Measurements from ENCODE around the gene TMEM243. TPM values are rescaled to one million over a fixed set of nuclear protein-coding genes. Genes with fewer than 3 reads are reported as not detected.
"Not testable (repeated sequence)": the region's sequence is repeated elsewhere in the genome, so short reads cannot be mapped to it uniquely, and the experiment has no call there.

TMEM243 gene
- total RNA-seq, 2 donors from 2014 or later = 41.4 to 85.5 TPM

DNA sequence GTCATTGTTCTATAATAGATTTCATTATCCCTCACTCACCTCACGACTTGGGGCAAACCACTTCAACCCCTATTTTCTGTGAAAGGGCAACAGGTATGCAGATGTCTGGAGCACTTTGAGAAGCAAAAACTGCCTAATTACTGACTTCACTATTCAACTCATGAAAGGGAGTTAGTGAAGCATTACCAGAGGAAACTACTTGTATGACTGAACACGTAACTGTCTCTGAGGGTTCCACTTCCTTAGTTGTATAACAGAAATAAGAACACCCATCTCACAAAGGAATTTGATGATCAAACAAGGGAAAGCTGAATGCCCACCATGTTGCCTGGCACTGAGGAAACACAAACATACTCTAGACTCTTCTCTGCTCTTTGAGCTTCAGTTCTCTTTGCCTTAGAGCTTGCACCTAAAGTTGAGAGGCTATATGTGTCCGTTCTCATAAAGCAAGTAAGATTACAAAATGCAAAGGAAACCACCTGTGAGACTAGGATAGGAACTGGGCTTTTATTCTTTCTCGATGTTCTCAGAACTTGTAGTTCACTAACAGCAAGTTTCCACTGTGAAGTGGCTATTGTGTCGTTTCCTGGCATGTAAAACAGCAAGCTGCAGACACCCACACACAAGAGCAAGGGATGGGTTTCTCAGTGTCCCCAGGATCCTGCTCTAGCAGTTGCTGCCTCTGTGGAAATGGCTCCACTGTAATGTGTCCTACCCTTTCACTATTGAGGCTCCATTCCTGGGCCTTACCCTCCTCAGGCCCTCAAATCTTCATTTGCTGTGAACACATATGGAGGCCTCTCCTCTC is 2.6 kb downstream of the TMEM243 start:
- ATAC-seq (peak; percentile 59 to 67), DNase-seq (ENCODE audit: low spot score in 2 of 2) (peak; percentile 54 to 66)
- peaks cover 33 to 49% of the 10 kb centered on the region in 2 donors for H3K36me3 Mint-ChIP-seq
- H3K9me3 Mint-ChIP-seq = no peaks in the 10 kb centered on the region
- H3K27ac Mint-ChIP-seq = peak overlapping the region; percentile 95 to 99

DNA sequence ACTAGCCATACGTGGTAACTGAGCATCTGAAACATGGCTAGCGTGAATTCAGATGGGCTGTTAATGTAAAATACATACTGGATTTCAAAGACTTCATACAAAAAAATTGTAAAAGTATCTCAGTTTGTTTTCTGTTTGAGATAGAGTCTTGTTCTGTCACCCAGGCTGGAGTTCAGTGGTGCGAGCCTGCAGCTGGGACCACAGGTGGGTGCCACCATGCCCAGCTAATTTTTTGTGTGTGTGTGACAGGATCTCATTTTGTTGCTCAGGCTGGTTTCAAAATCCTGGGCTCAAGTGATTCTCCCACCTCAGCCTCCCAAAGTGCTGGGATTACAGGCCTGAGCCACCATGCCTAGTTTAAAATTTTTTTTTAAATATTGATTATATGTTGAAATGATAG is 4.5 kb downstream of the TMEM243 start:
- ATAC-seq (no peak), DNase-seq (ENCODE audit: low spot score in 2 of 2) (no peak)
- Mint-ChIP-seq H3K9me3 (no peaks in the 10 kb centered on the region), H3K36me3 (peaks cover 32 to 66% of the 10 kb centered on the region in 2 donors), H3K27ac (peak overlapping the region in 1 of 2 donors; percentile 93)

DNA sequence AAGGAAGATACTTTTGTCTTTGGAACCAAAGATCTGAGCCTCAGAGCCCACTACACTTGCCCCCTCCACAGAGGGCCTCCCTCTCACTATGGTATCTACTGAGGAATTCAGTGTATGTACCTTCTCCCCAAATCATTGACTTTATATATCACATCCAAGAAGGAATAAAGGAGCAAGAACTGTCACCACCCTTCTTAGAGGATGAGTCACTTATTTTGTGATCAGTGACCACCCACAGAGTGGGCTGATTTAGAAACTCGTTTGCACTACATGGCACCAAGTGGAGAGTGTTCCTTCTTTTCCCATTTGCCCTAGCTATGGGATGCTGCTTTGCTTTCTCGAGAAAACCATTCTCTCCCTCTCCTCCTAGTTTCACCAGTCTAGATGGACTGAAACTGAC is 5.7 kb downstream of the TMEM243 start:
- H3K27ac Mint-ChIP-seq = peak overlapping the region; percentile 52 to 93
- peaks cover 0 to 7% of the 10 kb centered on the region in 2 donors for H3K9me3 Mint-ChIP-seq
- peaks cover 20 to 66% of the 10 kb centered on the region in 2 donors for H3K36me3 Mint-ChIP-seq
- ATAC-seq = no peak
- DNase-seq (ENCODE audit: low spot score in 2 of 2) = no peak

DNA sequence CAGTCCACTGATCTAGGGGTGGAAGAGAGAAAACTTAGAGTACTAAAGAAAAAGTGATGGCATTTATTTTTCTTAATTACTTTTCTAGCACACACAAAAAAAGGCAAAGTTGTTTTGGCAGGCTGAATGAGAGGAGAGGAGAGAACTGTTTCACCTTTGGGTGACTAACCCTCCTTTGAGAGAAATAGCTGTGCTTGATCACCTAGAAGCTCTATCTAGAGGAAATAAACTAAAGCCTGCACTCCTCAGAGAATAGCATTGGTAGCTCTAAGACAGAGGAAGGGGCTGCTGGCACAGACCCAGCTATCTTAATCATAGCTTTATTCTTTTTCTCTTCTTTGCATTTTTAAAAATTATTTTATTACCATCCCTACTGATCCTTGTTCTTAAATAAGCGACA is 6.3 kb downstream of the TMEM243 start:
- peaks cover 0 to 13% of the 10 kb centered on the region in 2 donors for H3K9me3 Mint-ChIP-seq
- ATAC-seq (no peak), DNase-seq (ENCODE audit: low spot score in 2 of 2) (no peak)
- peaks cover 20 to 66% of the 10 kb centered on the region in 2 donors for H3K36me3 Mint-ChIP-seq
- H3K27ac Mint-ChIP-seq = peak overlapping the region; percentile 85 to 93

DNA sequence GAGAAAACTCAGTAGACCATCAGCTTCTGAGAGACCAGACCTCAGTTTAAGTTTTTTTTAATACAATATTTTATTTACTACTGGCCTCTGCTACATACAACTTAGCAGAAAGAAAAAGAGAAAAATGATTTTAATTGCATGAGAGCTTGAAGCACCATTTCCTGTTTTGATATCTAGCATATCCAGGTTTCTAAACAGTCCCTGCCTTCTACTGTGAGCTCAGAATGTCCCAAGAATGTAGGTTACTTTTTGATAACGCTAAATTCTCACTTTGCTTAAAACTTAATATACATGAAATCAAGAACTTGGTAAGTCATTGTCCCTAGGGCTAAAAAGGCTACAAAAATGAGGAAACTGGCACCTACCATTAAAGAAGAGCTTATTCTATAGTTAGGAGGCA is 7.0 kb downstream of the TMEM243 start:
- ATAC-seq (no peak), DNase-seq (ENCODE audit: low spot score in 2 of 2) (no peak)
- Mint-ChIP-seq H3K27ac (peak overlapping the region; percentile 51 to 85), H3K36me3 (peaks cover 20 to 66% of the 10 kb centered on the region in 2 donors), H3K9me3 (peaks cover 0 to 19% of the 10 kb centered on the region in 2 donors)

DNA sequence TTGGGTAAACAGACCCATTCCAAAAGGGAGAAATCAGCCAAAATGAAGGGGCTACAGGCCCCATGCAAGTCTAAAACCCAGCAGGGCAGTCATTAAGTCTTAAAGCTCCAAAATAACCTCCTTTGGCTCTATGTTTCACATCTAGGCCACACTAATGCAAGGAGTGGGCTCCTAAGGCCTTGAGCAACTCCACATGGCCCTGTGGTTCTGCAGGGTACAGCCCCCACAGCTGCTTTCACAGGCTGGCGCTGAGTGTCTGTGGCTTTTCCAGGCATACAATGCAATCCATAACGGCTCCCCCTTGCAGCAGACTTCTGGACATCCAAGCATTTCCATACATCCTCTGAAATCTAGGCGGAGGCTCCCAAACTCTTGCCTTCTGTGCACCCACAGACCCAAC is 9.0 kb downstream of the TMEM243 start:
- Mint-ChIP-seq H3K27ac (peak overlapping the region; percentile 72 to 85), H3K9me3 (peaks cover 2 to 29% of the 10 kb centered on the region in 2 donors), H3K36me3 (peaks cover 35 to 78% of the 10 kb centered on the region in 2 donors)
- DNase-seq (ENCODE audit: low spot score in 2 of 2) = no peak
- no peak for ATAC-seq

DNA sequence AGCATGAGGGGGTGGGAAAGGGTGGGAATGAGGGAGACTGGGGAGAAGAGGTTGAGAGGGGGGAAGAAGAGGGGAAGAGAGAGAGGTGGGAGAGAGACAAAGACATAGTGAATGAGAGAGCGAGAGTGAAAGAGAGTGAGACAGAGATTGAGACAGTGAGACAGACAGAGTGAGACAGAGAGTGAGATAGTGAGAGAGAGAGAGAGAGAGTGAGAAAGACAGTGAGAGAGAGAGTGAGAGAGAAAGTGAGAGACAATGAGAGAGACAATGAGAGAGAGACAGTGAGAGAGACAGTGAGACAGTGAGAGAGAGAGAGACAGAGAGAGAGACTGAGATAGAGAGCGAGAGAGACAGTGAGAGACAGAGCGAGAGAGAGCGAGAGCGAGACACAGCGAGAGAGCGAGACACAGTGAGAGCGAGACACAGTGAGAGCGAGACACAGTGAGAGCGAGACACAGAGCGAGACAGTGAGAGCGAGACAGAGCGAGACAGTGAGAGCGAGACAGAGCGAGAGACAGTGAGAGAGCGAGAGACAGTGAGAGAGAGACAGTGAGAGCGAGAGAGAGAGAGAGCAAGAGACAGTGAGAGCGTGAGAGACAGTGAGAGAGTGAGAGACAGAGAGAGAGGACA is 10.1 kb downstream of the TMEM243 start:
- Mint-ChIP-seq H3K36me3 (peaks cover 41 to 83% of the 10 kb centered on the region in 2 donors), H3K27ac (peak overlapping the region; percentile 72 to 85), H3K9me3 (peaks cover 5 to 32% of the 10 kb centered on the region in 2 donors)
- ATAC-seq = no peak
- DNase-seq (ENCODE audit: low spot score in 2 of 2) = no peak

DNA sequence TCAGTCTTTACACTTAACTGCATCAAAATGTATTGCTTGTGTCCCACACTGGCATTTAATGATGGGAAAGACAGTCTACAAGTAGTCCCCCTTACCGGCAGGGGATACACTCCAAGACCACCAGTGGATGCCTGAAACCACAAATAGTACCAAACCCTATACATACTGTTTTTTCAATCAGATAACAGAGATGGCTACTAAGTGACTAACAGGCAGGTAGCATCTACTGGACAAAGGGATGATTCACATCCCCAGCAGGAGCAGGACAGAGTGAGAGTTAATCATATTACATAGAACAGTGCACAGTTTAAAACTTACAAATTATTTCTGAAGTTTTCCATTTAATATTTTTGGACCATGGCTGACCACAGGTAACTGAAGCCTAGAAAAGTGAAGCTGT is 13.2 kb downstream of the TMEM243 start:
- peaks cover 5 to 48% of the 10 kb centered on the region in 2 donors for H3K9me3 Mint-ChIP-seq
- H3K27ac Mint-ChIP-seq = peak overlapping the region in 1 of 2 donors; percentile 73
- peak in 1 of 2 donors; percentile 62 for ATAC-seq
- DNase-seq (ENCODE audit: low spot score in 2 of 2) = no peak
- H3K36me3 Mint-ChIP-seq = peaks cover 46 to 96% of the 10 kb centered on the region in 2 donors

DNA sequence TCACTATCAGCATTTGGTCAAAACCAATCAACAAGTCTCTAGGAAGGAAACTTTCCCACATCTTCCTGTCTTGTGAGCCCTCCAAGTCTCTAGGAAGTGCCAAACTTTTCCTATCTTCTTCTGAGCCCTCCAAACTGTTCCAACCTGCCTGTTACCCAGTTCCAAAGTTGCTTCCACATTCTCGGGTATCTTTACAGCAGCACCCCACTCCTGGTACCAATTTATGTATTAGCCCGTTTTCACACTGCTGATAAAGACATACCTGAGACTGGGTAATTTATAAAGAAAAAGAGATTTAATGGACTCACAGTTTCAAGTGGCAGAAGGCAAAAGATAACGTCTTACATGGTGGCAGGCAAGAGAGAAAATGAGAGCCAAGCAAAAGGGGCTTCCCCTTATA is 13.8 kb downstream of the TMEM243 start:
- not testable (repeated sequence) for ATAC-seq; DNase-seq (ENCODE audit: low spot score in 2 of 2)
- Mint-ChIP-seq H3K36me3 (peaks cover 46 to 96% of the 10 kb centered on the region in 2 donors), H3K9me3 (peaks cover 5 to 48% of the 10 kb centered on the region in 2 donors), H3K27ac (peak overlapping the region; percentile 19 to 73)

DNA sequence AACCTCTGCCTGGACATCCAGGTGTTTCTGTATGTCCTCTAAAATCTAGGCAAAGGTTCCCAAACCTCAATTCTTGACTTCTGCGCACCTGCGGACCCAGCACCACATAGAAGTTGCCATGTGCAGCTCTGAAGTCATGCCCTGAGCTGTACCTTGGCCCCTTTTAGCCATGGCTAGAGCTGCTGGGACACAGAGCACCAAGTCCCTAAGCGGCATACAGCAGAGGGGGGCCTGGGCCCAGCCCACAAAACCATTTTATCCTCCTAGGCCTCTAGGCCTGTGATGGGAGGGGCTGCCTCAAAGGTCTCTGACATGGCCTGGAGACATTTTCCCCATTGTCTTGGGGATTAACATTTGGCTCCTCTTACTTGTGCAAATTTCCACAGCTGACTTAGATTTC is 14.6 kb downstream of the TMEM243 start:
- no peak for ATAC-seq
- Mint-ChIP-seq H3K36me3 (peaks cover 46 to 95% of the 10 kb centered on the region in 2 donors), H3K9me3 (peaks cover 5 to 48% of the 10 kb centered on the region in 2 donors), H3K27ac (peak overlapping the region; percentile 73 to 74)
- no peak for DNase-seq (ENCODE audit: low spot score in 2 of 2)

DNA sequence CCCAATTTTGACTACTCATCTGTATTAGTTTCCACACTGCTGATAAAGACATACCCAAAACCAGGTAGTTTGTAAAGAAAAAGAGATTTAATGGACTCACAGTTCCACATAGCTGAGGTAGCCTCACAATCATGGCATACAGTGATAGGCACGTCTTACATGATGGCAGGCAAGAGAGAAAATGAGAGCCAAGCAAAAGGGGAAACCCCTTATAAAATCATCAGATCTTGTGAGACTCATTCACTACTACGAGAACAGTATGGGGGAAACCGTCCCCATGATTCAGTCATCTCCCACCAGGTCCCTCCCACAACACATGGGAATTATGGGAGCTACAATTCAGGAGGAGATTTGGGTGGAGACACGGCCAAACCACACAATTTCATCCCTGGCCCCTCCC is 15.6 kb downstream of the TMEM243 start:
- Mint-ChIP-seq H3K27ac (peak overlapping the region; percentile 47 to 73), H3K9me3 (peaks cover 5 to 41% of the 10 kb centered on the region in 2 donors), H3K36me3 (peaks cover 51 to 96% of the 10 kb centered on the region in 2 donors)
- not testable (repeated sequence) for DNase-seq (ENCODE audit: low spot score in 2 of 2)
- ATAC-seq = peak in 1 of 2 donors; percentile 65

DNA sequence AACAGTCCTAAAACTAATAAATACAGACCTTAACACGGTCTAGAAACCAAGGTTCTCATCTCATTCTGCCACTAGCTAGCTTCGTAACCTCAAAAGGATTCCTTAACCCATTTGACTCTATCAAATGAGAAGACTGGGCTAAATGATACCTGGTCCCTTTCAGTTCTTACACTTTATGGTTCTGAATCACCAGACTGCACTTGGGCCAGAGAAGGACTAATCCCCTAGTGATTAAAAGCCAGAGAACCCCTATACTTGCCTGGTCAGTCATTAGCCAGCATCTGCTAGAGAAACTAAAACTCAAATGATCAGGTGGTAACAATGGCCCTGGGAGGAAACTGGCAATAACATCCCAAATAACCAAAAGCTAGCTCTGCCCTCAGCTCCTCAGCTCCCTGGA is 16.8 kb downstream of the TMEM243 start:
- Mint-ChIP-seq H3K27ac (peak overlapping the region in 1 of 2 donors; percentile 44), H3K36me3 (peaks cover 44 to 96% of the 10 kb centered on the region in 2 donors), H3K9me3 (peaks cover 5 to 29% of the 10 kb centered on the region in 2 donors)
- ATAC-seq (no peak), DNase-seq (ENCODE audit: low spot score in 2 of 2) (no peak)

DNA sequence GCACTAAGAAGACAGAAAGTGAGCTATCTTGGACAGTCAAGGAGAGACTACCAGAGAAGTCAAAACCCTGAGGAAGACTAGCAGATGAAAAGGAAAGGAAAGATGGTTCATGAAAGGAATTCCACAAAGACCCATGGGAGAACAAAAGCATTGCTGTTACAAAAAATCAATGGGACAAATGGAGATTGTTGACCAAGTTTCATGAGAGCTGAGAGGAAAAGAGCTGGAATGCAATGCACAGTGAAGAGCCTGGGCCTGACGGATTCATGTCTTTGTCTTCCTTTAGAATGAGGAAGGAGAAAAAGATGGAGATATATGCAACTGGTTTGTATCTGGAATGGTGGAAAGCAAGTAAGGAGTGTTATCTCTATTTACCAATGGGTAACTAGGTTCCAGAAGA is 17.3 kb downstream of the TMEM243 start:
- peaks cover 5 to 28% of the 10 kb centered on the region in 2 donors for H3K9me3 Mint-ChIP-seq
- DNase-seq (ENCODE audit: low spot score in 2 of 2) (no peak), ATAC-seq (no peak)
- peak overlapping the region in 1 of 2 donors; percentile 89 for H3K27ac Mint-ChIP-seq
- peaks cover 43 to 98% of the 10 kb centered on the region in 2 donors for H3K36me3 Mint-ChIP-seq

DNA sequence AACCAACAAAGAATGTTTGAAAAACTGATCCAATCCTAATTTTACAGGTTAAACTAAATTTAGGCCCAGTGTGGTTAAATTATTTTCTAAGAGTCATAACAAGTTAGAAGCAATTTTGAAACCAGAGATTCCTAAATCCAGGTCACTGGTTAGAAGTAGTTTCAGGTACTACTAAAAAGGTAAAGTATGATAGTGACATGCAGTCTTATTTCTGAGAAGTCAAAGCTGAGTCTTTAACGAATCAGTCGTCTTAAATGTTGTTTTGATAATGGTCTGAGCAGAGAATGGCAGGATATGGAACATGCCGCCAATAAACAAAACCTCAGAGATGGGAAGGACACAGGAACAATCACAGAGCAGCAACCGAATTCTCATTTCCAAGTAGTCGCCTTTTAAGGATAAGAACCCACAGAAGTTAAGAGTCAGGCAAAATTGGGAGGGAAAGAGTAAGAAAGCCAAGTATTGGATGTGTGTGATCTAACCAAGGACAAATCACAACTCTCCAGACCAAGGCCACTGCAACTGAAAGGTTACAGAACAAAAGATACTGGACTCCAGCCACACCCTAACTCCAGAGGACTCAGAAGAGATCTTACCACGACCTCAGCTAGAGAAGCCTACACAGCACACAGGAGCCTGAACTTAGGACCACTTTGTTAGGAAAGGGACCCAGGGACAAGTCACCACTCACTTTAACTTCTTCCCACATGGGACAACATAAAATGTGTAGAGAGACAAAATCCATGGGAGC is 19.7 kb downstream of the TMEM243 start:
- peak overlapping the region; percentile 83 to 92 for H3K27ac Mint-ChIP-seq
- H3K36me3 Mint-ChIP-seq = peaks cover 28 to 85% of the 10 kb centered on the region in 2 donors
- peaks cover 0 to 15% of the 10 kb centered on the region in 2 donors for H3K9me3 Mint-ChIP-seq
- ATAC-seq = peak; percentile 14 to 59
- no peak for DNase-seq (ENCODE audit: low spot score in 2 of 2)

DNA sequence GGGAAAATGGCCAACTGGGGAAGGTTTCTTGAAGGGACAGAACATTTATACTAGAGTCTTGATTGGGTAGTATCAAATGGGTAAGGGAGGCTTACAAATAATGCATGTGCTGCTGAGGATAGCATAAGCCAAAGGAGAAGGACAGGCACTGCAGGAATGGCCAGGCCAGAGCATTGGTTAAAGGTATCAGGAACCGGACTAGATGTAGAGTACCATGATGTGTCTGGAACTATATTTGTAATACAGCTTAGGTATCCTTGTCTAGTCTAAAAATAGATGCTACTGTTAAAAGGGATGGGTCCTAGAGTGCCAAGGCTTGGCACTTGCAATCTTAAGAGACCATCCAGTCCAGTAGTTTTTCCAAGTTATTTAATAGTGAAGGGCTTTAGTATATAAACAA is 20.3 kb downstream of the TMEM243 start:
- ATAC-seq = peak in 1 of 2 donors; percentile 6
- Mint-ChIP-seq H3K9me3 (peaks cover 0 to 15% of the 10 kb centered on the region in 2 donors), H3K36me3 (peaks cover 26 to 79% of the 10 kb centered on the region in 2 donors), H3K27ac (peak overlapping the region; percentile 67 to 83)
- DNase-seq (ENCODE audit: low spot score in 2 of 2) = no peak

DNA sequence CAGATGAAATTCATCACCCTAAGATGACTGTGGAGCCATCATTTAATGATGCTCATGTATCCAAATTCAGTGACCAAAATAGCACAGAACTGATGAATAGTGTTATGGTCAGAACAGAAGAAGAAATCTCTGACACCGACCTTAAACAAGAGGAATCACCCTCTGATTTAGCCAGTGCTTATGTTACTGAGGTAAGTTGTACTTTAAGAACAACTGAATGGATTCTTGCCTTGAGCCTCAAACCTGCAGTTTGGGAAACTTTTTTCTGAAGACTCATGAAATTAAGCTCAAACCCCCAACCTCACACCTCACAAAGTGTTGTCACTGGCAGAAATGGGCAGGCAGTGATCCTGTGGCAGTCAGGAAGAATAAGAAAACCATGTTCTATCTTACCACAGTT is 25.6 kb downstream of the TMEM243 start:
- Mint-ChIP-seq H3K36me3 (peaks cover 10 to 45% of the 10 kb centered on the region in 2 donors), H3K27ac (no peak overlapping the region)
- ATAC-seq = peak; percentile 6 to 13

More for the DNA sequence above, 25.6 kb downstream of the TMEM243 start:
- H3K9me3 Mint-ChIP-seq = no peaks in the 10 kb centered on the region
- DNase-seq (ENCODE audit: low spot score in 2 of 2) = no peak

Data from activated naive CD4-positive, alpha-beta T cell treated with anti-CD3 and anti-CD28 coated beads, Interleukin-2, amount 50 U/mL, for 72 hours (primary cell).